ENCODE results near the gene ANGPTL7.

Gene ANGPTL7

DNA sequence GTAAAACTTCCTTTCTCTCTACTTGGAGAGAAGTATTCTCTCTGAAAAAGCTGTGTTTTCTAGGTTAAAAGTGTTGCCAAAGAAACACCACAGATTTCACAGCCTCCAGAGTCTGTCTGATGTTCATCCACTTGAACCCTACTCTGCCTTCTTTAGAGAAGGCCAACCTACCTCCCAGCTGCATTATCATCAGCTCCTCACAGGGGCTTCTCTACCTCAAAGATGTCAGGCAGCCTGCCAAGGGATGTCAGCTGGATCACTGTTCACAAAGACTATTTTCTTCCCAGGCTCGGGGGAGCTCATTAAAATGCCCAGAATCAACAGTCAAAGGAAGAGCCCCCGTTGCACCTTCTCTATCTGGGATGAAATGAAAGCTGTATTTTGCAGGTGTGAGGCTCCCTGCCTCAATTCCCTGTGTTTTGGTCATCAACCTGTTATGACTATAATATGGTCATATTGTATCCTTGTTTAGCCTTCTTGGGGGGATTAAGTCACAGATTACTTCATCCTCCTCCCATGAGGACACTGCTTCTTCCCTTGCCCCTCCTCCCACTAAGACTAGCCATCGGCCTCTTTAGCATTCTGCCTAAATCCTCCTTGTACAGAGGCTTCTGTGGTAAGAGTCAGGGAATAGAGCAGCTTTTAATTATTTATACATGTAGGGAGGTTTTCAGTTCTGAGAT lies 25.7 kb downstream of the ANGPTL7 start:
- ATAC-seq (ENCODE audit: insufficient read depth, low read depth) (no peak), DNase-seq (no peak)
- 0 out of 2 replicates have a peak, but pooled peaks cover 3% of the 10 kb centered on the region for H3K79me2 ChIP-seq (ENCODE audit: insufficient read depth, low read length)
- H3K9ac ChIP-seq (ENCODE audit: low read depth, low read length): no peak overlapping the region
- H3K4me3 ChIP-seq (ENCODE audit: low read depth in 1 of 2, low read length in 2 of 2): no peak overlapping the region
- no peaks in the 10 kb centered on the region for H3K27me3 ChIP-seq (ENCODE audit: insufficient read depth, low read length, poor library complexity)
- H3K4me2 ChIP-seq (ENCODE audit: insufficient read depth, low read length): no peak overlapping the region
- H4K20me1 ChIP-seq (ENCODE audit: insufficient read depth, low read length): no peaks in the 10 kb centered on the region
- H3K4me1 ChIP-seq (ENCODE audit: insufficient read depth, low read length): no peaks in the 10 kb centered on the region
- H2AFZ ChIP-seq (ENCODE audit: low read depth, low read length): no peak overlapping the region
- TF ChIP-seq, protein P1, sequence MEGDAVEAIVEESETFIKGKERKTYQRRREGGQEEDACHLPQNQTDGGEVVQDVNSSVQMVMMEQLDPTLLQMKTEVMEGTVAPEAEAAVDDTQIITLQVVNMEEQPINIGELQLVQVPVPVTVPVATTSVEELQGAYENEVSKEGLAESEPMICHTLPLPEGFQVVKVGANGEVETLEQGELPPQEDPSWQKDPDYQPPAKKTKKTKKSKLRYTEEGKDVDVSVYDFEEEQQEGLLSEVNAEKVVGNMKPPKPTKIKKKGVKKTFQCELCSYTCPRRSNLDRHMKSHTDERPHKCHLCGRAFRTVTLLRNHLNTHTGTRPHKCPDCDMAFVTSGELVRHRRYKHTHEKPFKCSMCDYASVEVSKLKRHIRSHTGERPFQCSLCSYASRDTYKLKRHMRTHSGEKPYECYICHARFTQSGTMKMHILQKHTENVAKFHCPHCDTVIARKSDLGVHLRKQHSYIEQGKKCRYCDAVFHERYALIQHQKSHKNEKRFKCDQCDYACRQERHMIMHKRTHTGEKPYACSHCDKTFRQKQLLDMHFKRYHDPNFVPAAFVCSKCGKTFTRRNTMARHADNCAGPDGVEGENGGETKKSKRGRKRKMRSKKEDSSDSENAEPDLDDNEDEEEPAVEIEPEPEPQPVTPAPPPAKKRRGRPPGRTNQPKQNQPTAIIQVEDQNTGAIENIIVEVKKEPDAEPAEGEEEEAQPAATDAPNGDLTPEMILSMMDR (IDR thresholded peaks at IDR 0.05; ENCODE audit: borderline replicate concordance, extremely low read depth, low read length, poor library complexity, severe bottlenecking): no peak
- TF ChIP-seq EZH2 (IDR thresholded peaks at IDR 0.05; ENCODE audit: borderline replicate concordance, low read depth, low read length, severe bottlenecking): no peak
- peaks cover 93% of the 10 kb centered on the region for H3K36me3 ChIP-seq (ENCODE audit: insufficient read depth, low read length)
- H3K27ac ChIP-seq (ENCODE audit: low read length): no peak overlapping the region
- no peaks in the 10 kb centered on the region for H3K9me3 ChIP-seq (ENCODE audit: insufficient read depth, low read length, severe bottlenecking)

DNA sequence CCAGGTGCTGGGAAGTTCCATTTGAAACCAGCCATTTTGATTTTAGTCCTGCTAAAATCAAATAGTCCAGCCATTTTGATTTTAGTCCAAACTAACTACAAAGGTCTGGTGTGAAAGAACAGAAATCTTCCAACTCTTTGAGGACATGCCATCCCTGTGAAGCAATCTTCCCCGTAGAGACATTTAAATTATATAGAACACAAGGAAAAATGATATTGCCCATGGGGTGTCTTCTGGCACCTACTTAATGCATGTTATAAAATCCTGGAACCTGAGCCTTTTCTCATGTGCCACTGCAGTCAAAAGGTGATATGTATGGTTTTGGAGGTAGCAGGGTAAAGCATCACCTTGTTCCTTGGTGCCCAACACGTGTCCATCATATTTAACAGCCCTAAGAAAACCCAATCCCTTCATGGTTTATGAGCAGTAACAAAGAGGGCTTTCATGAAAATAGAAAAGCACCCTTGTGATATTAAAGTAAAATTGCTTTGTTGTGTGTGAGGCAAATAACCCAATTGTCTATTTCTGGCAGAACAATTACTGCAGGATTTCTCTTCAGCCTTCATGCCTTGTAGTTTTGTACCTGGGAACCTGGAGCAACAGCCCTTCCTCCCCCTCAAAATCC lies 26.3 kb downstream of the ANGPTL7 start:
- H2AFZ ChIP-seq (ENCODE audit: low read depth, low read length): no peak overlapping the region
- no peak overlapping the region for H3K4me3 ChIP-seq (ENCODE audit: low read depth in 1 of 2, low read length in 2 of 2)
- no peak for TF ChIP-seq EZH2 (IDR thresholded peaks at IDR 0.05; ENCODE audit: borderline replicate concordance, low read depth, low read length, severe bottlenecking)
- TF ChIP-seq, protein P1 (IDR thresholded peaks at IDR 0.05; ENCODE audit: borderline replicate concordance, extremely low read depth, low read length, poor library complexity, severe bottlenecking): no peak
- H3K4me2 ChIP-seq (ENCODE audit: insufficient read depth, low read length): no peak overlapping the region
- no peak overlapping the region for H3K27ac ChIP-seq (ENCODE audit: low read length)
- H3K9me3 ChIP-seq (ENCODE audit: insufficient read depth, low read length, severe bottlenecking): no peaks in the 10 kb centered on the region
- H3K9ac ChIP-seq (ENCODE audit: low read depth, low read length): no peak overlapping the region
- H3K4me1 ChIP-seq (ENCODE audit: insufficient read depth, low read length): no peaks in the 10 kb centered on the region
- ATAC-seq (ENCODE audit: insufficient read depth, low read depth) (no peak), DNase-seq (no peak)
- no peaks in the 10 kb centered on the region for H4K20me1 ChIP-seq (ENCODE audit: insufficient read depth, low read length)
- H3K36me3 ChIP-seq (ENCODE audit: insufficient read depth, low read length): peaks cover 92% of the 10 kb centered on the region
- H3K79me2 ChIP-seq (ENCODE audit: insufficient read depth, low read length): 0 out of 2 replicates have a peak, but pooled peaks cover 3% of the 10 kb centered on the region
- H3K27me3 ChIP-seq (ENCODE audit: insufficient read depth, low read length, poor library complexity): no peaks in the 10 kb centered on the region

DNA sequence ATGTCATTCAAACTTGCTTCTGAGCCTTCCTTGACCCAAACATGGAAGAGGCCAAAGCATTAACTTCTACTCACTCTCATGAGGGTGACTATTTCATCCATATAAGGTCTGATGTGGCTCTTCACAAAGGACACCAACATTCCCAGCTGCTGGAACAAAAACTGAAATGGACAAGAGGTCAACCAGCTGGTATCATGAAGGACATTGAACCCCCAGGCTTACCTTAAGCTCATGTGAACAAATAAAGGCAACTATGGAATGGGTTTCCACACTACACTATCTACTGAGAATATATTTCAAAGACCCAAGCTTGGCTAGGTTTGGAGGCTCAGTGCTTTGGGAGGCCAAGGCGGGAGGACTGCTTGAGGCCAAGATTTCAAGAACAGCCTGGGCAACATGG lies 26.9 kb downstream of the ANGPTL7 start:
- H4K20me1 ChIP-seq (ENCODE audit: insufficient read depth, low read length): no peaks in the 10 kb centered on the region
- no peak overlapping the region for H3K4me3 ChIP-seq (ENCODE audit: low read depth in 1 of 2, low read length in 2 of 2)
- no peak overlapping the region for H3K4me2 ChIP-seq (ENCODE audit: insufficient read depth, low read length)
- no peaks in the 10 kb centered on the region for H3K9me3 ChIP-seq (ENCODE audit: insufficient read depth, low read length, severe bottlenecking)
- ATAC-seq (ENCODE audit: insufficient read depth, low read depth): no peak
- DNase-seq: no peak
- no peak overlapping the region for H2AFZ ChIP-seq (ENCODE audit: low read depth, low read length)
- 0 out of 2 replicates have a peak, but pooled peaks cover 3% of the 10 kb centered on the region for H3K79me2 ChIP-seq (ENCODE audit: insufficient read depth, low read length)
- H3K4me1 ChIP-seq (ENCODE audit: insufficient read depth, low read length): no peaks in the 10 kb centered on the region
- no peak overlapping the region for H3K27ac ChIP-seq (ENCODE audit: low read length)
- TF ChIP-seq, protein P1 (IDR thresholded peaks at IDR 0.05; ENCODE audit: borderline replicate concordance, extremely low read depth, low read length, poor library complexity, severe bottlenecking): no peak
- TF ChIP-seq EZH2 (IDR thresholded peaks at IDR 0.05; ENCODE audit: borderline replicate concordance, low read depth, low read length, severe bottlenecking): no peak
- no peaks in the 10 kb centered on the region for H3K27me3 ChIP-seq (ENCODE audit: insufficient read depth, low read length, poor library complexity)
- no peak overlapping the region for H3K9ac ChIP-seq (ENCODE audit: low read depth, low read length)
- H3K36me3 ChIP-seq (ENCODE audit: insufficient read depth, low read length): peaks cover 89% of the 10 kb centered on the region
